ENCODE results near the gene CHD2. TPM values are rescaled to one million over a fixed set of nuclear protein-coding genes. Genes with fewer than 3 reads are reported as not detected.

The CHD2 gene
- total RNA-seq, 1 experiment from 2014 or later: 129 TPM

DNA sequence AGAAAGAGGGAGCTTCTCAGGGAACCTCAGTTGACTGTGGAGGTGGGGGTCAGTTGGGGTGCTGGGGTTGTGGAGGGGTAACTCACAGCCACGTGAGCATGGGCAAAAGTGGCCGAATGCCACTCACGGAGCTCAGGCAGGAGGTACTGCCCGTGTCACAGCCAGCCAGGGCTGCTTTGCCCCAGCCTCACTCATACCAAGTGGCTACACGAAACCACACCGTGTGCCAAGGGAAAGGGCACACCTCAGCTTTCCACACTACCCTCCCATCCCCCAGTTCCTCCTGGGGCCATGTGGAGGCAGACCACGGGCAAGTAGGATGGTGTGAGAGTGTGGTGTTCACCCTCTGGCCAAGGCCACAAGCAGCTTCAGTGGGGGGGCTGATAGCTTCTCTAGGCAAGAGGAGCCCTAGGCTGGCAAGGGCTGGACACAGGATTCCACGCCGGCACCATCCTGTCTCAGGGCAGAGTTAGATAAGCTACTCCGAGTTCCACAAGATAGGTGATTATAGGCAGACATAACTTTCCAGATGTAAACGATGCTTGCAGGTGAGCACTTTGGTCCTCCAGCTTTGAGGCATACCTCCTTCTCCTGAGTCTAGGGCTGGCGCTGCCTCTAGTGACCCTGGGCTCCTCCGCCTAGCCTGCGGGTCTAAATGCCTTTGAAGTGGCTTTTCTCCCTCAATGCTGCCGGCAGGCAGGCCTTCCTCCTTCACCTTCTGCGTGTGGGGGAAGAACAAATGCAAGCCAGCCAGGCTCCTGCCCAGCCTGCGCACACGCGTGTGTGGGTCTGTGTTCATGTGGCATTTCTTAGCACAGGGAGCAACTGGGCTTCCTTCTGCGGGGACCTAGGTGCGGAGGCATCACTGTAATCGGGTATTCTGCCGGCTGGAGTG is 163.9 kb downstream of the CHD2 start:
- peak; percentile 13 for DNase-seq (ENCODE audit: unreplicated experiment)
- no peak overlapping the region for H3K4me3 Mint-ChIP-seq (ENCODE audit: unreplicated experiment)
- H3K9me3 Mint-ChIP-seq (ENCODE audit: unreplicated experiment): no peaks in the 10 kb centered on the region
- ChIA-PET POLR2A (interaction anchor here (1.2 kb wide), 1 partner anchor 36 kb away, joined by 3 read pairs; no protein-coding TSS in a partner anchor), CTCF (interaction anchor here (1.0 to 6.0 kb wide), 4 partner anchors 23 to 1056 kb away, joined by 4 to 32 read pairs (median 6); no protein-coding TSS in a partner anchor)
- TF ChIP-seq CTCF (IDR thresholded peaks at IDR 0.05; ENCODE audit: unreplicated experiment): no peak
- peaks cover 10% of the 10 kb centered on the region for H3K4me1 Mint-ChIP-seq (ENCODE audit: insufficient read depth, unreplicated experiment)
- BruUV-seq (replicated peaks): no TSS peak
- no peaks in the 10 kb centered on the region for H3K36me3 Mint-ChIP-seq (ENCODE audit: insufficient read depth, unreplicated experiment)
- no peak overlapping the region for H3K27ac Mint-ChIP-seq (ENCODE audit: low read depth, unreplicated experiment)
- intact Hi-C loops (cut with micrococcal nuclease): no loop called here
- H3K27me3 Mint-ChIP-seq (ENCODE audit: insufficient read depth, unreplicated experiment): no peaks in the 10 kb centered on the region

DNA sequence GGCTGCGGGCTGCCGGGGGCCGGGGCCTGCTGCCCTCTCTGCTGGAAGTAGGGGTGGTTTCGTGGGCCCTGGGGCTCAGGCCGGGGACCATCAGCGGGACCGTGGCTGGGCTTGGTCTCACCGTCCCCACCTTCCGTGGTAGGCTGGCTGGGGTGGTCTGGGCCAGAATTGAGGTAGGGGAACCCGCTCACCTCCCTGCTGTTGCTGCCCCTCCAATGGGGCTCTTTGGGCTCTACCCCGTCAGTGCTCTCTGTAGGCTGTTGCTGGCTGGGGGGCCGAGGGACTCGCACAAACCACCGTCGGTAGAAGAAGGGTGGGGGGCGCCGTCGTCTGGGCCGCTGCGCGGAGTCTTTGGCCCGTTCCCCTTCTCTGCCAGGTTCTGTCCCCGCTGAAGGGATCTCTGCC is 165.5 kb downstream of the CHD2 start:
- peaks cover 10% of the 10 kb centered on the region for H3K4me1 Mint-ChIP-seq (ENCODE audit: insufficient read depth, unreplicated experiment)
- no peak for TF ChIP-seq CTCF (IDR thresholded peaks at IDR 0.05; ENCODE audit: unreplicated experiment)
- no peaks in the 10 kb centered on the region for H3K27me3 Mint-ChIP-seq (ENCODE audit: insufficient read depth, unreplicated experiment)
- H3K4me3 Mint-ChIP-seq (ENCODE audit: unreplicated experiment): no peak overlapping the region
- ChIA-PET CTCF (no interaction called here), POLR2A (interaction anchor here (0.7 kb wide), 1 partner anchor 877 kb away, joined by 3 read pairs; no protein-coding TSS in a partner anchor)
- H3K36me3 Mint-ChIP-seq (ENCODE audit: insufficient read depth, unreplicated experiment): no peaks in the 10 kb centered on the region
- DNase-seq (ENCODE audit: unreplicated experiment): no peak
- no peaks in the 10 kb centered on the region for H3K9me3 Mint-ChIP-seq (ENCODE audit: unreplicated experiment)
- intact Hi-C loops (cut with micrococcal nuclease): no loop called here
- BruUV-seq (replicated peaks): no TSS peak
- no peak overlapping the region for H3K27ac Mint-ChIP-seq (ENCODE audit: low read depth, unreplicated experiment)

GRCh38 chr15:93066224-93066681 is 166.1 kb downstream of the CHD2 start:
- no peak overlapping the region for H3K4me3 Mint-ChIP-seq (ENCODE audit: unreplicated experiment)
- CTCF ChIA-PET: no interaction called here
- no peaks in the 10 kb centered on the region for H3K9me3 Mint-ChIP-seq (ENCODE audit: unreplicated experiment)
- no peak for DNase-seq (ENCODE audit: unreplicated experiment)
- BruUV-seq (replicated peaks): no TSS peak
- POLR2A ChIA-PET: no interaction called here
- no peaks in the 10 kb centered on the region for H3K36me3 Mint-ChIP-seq (ENCODE audit: insufficient read depth, unreplicated experiment)
- no peaks in the 10 kb centered on the region for H3K27me3 Mint-ChIP-seq (ENCODE audit: insufficient read depth, unreplicated experiment)
- intact Hi-C loops (cut with micrococcal nuclease): no loop called here
- peaks cover 10% of the 10 kb centered on the region for H3K4me1 Mint-ChIP-seq (ENCODE audit: insufficient read depth, unreplicated experiment)
- no peak for TF ChIP-seq CTCF (IDR thresholded peaks at IDR 0.05; ENCODE audit: unreplicated experiment)
- no peak overlapping the region for H3K27ac Mint-ChIP-seq (ENCODE audit: low read depth, unreplicated experiment)

- POLR2A ChIA-PET: interaction anchor here (0.7 kb wide), 1 partner anchor 59 kb away, joined by 4 read pairs; no protein-coding TSS in a partner anchor
- Mint-ChIP-seq H3K27me3 (ENCODE audit: insufficient read depth, unreplicated experiment) (no peaks in the 10 kb centered on the region), H3K36me3 (ENCODE audit: insufficient read depth, unreplicated experiment) (no peaks in the 10 kb centered on the region), H3K4me3 (ENCODE audit: unreplicated experiment) (no peak overlapping the region), H3K27ac (ENCODE audit: low read depth, unreplicated experiment) (no peak overlapping the region), H3K4me1 (ENCODE audit: insufficient read depth, unreplicated experiment) (peaks cover 10% of the 10 kb centered on the region), H3K9me3 (ENCODE audit: unreplicated experiment) (no peaks in the 10 kb centered on the region)
- no TSS peak for BruUV-seq (replicated peaks)
- DNase-seq (ENCODE audit: unreplicated experiment): peak; percentile 72
- intact Hi-C loops (cut with micrococcal nuclease): no loop called here
- CTCF ChIA-PET: interaction anchor here (1.5 kb wide), 1 partner anchor 1053 kb away, joined by 5 read pairs; no protein-coding TSS in a partner anchor
- no peak for TF ChIP-seq CTCF (IDR thresholded peaks at IDR 0.05; ENCODE audit: unreplicated experiment)
Observed at GRCh38 chr15:93066834-93067648, 166.9 kb downstream of the CHD2 start.

Measured in MCF 10A (cell line).